ENCODE results near the gene THRB. TPM values are rescaled to one million over a fixed set of nuclear protein-coding genes. Genes with fewer than 3 reads are reported as not detected.

THRB gene
- total and polyA plus RNA-seq, 2 experiments from 2014 or later, result 0.49 to 0.57 TPM

DNA sequence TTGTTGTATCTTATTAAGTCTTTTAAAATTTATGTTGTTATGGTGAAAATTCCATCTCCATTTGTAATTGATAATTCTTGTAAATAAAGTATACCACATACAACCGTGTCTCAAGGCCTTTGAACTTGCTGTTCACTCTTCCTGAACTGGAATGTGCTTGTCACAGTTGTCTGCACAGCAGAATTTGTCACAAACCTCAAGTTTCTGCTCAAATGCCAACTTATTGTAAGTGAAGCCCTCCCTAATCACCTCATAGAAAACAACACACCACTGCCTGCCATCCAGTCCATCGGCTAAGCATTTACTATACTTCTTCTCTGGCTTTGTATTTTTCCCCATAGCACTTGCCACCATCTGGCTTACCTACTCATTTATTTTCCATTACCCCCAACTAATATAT is 192.3 kb downstream of the THRB start:
- no peak overlapping the region for H3K27ac ChIP-seq
- no peaks in the 10 kb centered on the region for H3K36me3 ChIP-seq
- peaks cover 6% of the 10 kb centered on the region for H3K4me1 ChIP-seq (ENCODE audit: low read depth)
- no peak for DNase-seq (ENCODE audit: low read depth in 1 of 2, low spot score in 1 of 2)
- no peaks in the 10 kb centered on the region for H3K9me3 ChIP-seq (ENCODE audit: low read depth)
- H3K27me3 ChIP-seq, result no peaks in the 10 kb centered on the region
- no peak overlapping the region for H3K4me3 ChIP-seq
- TF ChIP-seq, protein P1, sequence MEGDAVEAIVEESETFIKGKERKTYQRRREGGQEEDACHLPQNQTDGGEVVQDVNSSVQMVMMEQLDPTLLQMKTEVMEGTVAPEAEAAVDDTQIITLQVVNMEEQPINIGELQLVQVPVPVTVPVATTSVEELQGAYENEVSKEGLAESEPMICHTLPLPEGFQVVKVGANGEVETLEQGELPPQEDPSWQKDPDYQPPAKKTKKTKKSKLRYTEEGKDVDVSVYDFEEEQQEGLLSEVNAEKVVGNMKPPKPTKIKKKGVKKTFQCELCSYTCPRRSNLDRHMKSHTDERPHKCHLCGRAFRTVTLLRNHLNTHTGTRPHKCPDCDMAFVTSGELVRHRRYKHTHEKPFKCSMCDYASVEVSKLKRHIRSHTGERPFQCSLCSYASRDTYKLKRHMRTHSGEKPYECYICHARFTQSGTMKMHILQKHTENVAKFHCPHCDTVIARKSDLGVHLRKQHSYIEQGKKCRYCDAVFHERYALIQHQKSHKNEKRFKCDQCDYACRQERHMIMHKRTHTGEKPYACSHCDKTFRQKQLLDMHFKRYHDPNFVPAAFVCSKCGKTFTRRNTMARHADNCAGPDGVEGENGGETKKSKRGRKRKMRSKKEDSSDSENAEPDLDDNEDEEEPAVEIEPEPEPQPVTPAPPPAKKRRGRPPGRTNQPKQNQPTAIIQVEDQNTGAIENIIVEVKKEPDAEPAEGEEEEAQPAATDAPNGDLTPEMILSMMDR (IDR thresholded peaks at IDR 0.05; ENCODE audit: low read depth, low read length), result no peak

DNA sequence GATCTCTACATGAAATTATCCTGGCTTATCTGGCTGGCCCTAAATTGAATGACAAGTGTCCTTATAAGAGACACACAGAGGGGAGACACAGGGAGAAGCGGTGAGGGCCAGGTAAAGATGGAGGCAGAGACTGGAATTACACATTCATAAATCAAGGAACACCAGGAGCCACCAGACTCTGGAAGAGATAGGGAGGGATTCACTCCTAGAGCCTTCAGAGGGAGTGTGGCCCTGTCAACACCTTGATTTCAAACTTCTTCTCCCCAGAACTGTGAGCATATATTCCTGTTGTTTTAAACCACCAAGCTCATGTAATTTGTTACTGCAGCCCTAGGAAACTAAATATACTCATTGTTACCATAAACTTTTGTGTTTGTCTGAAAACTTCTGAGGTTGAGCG is 193.7 kb downstream of the THRB start:
- no peak overlapping the region for H3K27ac ChIP-seq
- DNase-seq (ENCODE audit: low read depth in 1 of 2, low spot score in 1 of 2), result no peak
- no peaks in the 10 kb centered on the region for H3K9me3 ChIP-seq (ENCODE audit: low read depth)
- no peak overlapping the region for H3K4me3 ChIP-seq
- H3K36me3 ChIP-seq, result no peaks in the 10 kb centered on the region
- TF ChIP-seq, protein P1 (IDR thresholded peaks at IDR 0.05; ENCODE audit: low read depth, low read length), result no peak
- H3K27me3 ChIP-seq, result no peaks in the 10 kb centered on the region
- peaks cover 2% of the 10 kb centered on the region for H3K4me1 ChIP-seq (ENCODE audit: low read depth)

DNA sequence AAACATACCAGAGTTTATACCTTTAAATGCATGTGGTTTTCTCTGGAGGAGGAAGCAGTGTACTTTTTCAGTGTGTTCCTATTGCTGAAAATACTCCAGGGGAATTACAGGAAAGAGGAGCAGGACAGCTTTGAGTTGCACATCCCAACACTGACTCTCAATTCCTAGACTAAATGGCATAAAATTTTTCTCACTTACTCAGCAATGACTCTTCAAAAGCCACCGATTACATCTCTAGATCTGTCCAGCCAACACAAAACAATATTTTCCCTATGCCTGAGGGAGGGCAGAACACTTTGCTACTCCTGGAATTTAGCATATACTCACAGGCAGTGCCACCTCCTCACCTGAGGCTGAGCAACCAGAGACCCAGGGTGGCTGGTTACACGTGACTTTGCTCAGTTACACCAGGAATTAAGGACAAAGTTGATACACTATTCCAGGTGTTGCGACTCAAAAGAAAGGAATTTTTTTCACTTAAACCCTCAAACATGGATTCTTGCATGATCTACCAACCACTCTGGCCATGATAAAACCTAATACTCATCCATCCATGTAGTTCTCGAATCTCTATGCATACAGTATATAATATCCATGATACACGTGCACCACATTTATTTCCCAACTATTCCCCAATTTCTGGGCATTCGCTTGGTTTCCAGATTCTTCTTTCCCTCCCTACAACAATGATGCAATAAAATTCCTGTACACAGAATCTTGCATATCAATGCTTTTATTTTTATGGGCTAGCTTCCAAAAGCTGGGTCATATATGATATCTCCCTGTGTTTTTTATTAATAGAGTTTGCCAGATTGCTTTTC is 194.6 kb downstream of the THRB start:
- Histone ChIP-seq H3K9me3 (ENCODE audit: low read depth) (no peaks in the 10 kb centered on the region), H3K27ac (no peak overlapping the region), H3K36me3 (no peaks in the 10 kb centered on the region), H3K4me1 (ENCODE audit: low read depth) (no peaks in the 10 kb centered on the region), H3K27me3 (no peaks in the 10 kb centered on the region), H3K4me3 (no peak overlapping the region)
- peak in 1 of 2 donors; percentile 92 for DNase-seq (ENCODE audit: low read depth in 1 of 2, low spot score in 1 of 2)
- TF ChIP-seq, protein P1 (IDR thresholded peaks at IDR 0.05; ENCODE audit: low read depth, low read length), result no peak

DNA sequence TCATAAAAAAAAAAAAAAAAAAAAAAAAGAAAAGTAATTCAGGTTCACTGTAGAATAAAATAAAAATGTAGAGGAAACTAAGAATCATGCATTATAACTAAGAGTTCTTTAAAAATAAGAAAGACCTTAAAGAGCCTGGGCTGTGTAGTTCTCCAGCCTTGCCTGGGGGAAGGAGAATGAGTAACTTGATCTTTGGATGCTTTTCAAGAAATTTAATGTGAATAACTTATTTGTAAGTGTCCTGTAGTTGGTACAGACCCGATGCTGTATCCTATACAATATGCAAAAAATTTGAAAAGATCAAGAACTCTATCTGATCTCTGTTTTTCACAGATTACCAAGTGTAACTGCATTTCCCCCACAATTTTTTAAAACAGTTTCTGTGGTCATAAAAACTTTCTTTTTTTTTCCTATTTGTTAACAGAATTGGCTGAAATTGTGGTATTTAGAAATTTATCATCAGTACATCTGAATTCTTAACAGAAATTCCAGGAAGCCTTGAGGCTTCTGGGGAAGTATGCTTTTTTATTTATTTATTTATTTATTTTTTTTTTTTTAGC is 195.3 kb downstream of the THRB start:
- H3K27me3 ChIP-seq, result no peaks in the 10 kb centered on the region

DNA sequence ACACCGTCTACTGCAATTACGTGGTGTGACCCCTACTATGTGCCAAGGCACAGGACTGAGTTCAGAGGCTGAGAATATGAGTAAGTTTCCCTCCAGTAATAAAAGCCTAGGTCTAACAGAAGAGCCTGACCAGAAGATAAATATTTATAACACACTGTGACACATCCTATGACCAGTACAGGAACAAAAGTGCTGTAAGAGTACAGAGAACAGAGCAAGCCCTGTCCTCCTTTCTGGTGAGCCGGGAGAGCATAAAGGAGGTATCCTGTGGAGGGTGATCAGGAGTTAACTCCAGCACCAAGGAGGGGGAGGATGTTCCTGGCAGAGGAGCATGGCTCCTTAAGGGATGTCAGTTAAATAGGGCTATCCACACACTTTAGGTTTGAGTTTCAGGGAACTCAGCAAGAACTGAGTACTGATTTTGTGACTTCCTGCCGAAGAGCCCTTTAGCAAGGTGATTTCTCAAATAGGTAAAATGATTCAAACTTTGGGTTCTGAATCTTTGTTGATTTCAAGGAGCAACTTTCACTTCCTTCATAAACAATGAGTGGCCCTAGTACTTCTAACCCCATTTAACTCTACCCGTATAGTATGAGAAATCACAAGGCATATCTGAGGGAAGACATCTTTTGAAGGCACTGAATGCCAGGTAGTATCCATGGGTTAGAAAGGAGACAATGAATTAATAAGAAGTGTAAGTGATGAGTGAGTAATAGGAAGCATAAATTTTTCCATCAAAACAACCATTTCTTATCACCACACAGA is 198.0 kb downstream of the THRB start:
- Histone ChIP-seq H3K9me3 (ENCODE audit: low read depth) (no peaks in the 10 kb centered on the region), H3K4me3 (no peak overlapping the region), H3K27me3 (no peaks in the 10 kb centered on the region), H3K4me1 (ENCODE audit: low read depth) (no peaks in the 10 kb centered on the region), H3K36me3 (no peaks in the 10 kb centered on the region), H3K27ac (no peak overlapping the region)
- no peak for DNase-seq (ENCODE audit: low read depth in 1 of 2, low spot score in 1 of 2)
- TF ChIP-seq, protein P1 (IDR thresholded peaks at IDR 0.05; ENCODE audit: low read depth, low read length), result no peak

More for the DNA sequence above, 195.3 kb downstream of the THRB start:
- H3K27ac ChIP-seq, result no peak overlapping the region
- peak in 1 of 2 donors; percentile 59 for DNase-seq (ENCODE audit: low read depth in 1 of 2, low spot score in 1 of 2)
- H3K9me3 ChIP-seq (ENCODE audit: low read depth), result no peaks in the 10 kb centered on the region
- H3K4me3 ChIP-seq, result no peak overlapping the region
- no peaks in the 10 kb centered on the region for H3K36me3 ChIP-seq
- no peaks in the 10 kb centered on the region for H3K4me1 ChIP-seq (ENCODE audit: low read depth)
- TF ChIP-seq, protein P1 (IDR thresholded peaks at IDR 0.05; ENCODE audit: low read depth, low read length), result no peak
